Diencephalon (tissue), 1 donor: ENCODE results near the gene DNMBP. TPM values are rescaled to one million over a fixed set of nuclear protein-coding genes. Genes with fewer than 3 reads are reported as not detected.

ENCODE experiments used
- total RNA-seq: library from RNA; depleted of rRNA; stranded (reverse); fragments of >200 nt; gene quantifications from one replicate; pipeline ENCODE4 v1.2.3, GENCODE V29; 2014

Gene DNMBP
- total RNA-seq, result 6.2 TPM

GRCh38 chr10:100009793-100010676 lies at the start of gene DNMBP:
Gene DNMBP, minus strand, starts transcription at chr10:100009947. Its CDS starts 37,823 bp downstream, at chr10:99972124.

Other genes with a start within 250 kb of the DNMBP start
- gene ABCC2, start 227.3 kb downstream of the DNMBP start, total RNA-seq, result 1.6 TPM
- gene CPN1, start 71.9 kb upstream of the DNMBP start, total RNA-seq, result not detected
- 15.0 TPM for gene ERLIN1, start 176.1 kb upstream of the DNMBP start, total RNA-seq
- gene CHUK, start 219.6 kb upstream of the DNMBP start, total RNA-seq, result 22.6 TPM